H1 (cell line): ENCODE measurements around the gene HES1. TPM values are rescaled to one million over a fixed set of nuclear protein-coding genes. Genes with fewer than 3 reads are reported as not detected.

Experiments used
- KDM4A ChIP-seq: IDR thresholded peaks from one replicate; pipeline ENCODE4 v1.7.1; 2012; ENCODE audit warnings: low read depth, mild to moderate bottlenecking, moderate library complexity, low read length, inconsistent platforms; ENCODE audit not compliant: severe bottlenecking
- RXRA ChIP-seq: IDR thresholded peaks from 2 replicates; pipeline ENCODE4 v1.6.1; 2011; ENCODE audit warnings: low read depth, mild to moderate bottlenecking, low read length, moderate library complexity; ENCODE audit not compliant: insufficient read depth
- ZNF274 ChIP-seq: IDR thresholded peaks from 2 replicates; pipeline ENCODE4 v1.7.0; 2012; ENCODE audit warnings: low read length, borderline replicate concordance; ENCODE audit errors: extremely low read depth
- polyA plus RNA-seq, 7 experiments: library from polyadenylated mRNA; depleted of rRNA in 3 of 7; stranded (reverse) in 5 of 7; unstranded in 2 of 7; fragments of >200 nt in 5 of 7; fragments of 200-250 nt in 2 of 7; gene quantifications; 1 replicate in 5 of 7; 2 replicates in 1 of 7; 4 replicates in 1 of 7; pipeline versions ENCODE4 v1.2.1 to v1.2.3, GENCODE V29; 2011 to 2013; ENCODE audit warnings: missing spikeins in 2 of 7, mixed read lengths in 2 of 7
- total RNA-seq: library from RNA; stranded (reverse); fragmentation: NEBNext Ultra II Directional; extraction: Animal tissue kit (Norgen Biotek cat#: 25700); gene quantifications from 2 replicates; pipeline ENCODE4 v1.2.1, GENCODE V29; 2021
- TF ChIP-seq, protein P1 (sequence below): IDR thresholded peaks from 2 replicates; pipeline ENCODE4 v1.6.1; 2012; ENCODE audit warnings: inconsistent platforms

Gene HES1
- total and polyA plus RNA-seq, 2 of the 8 experiments (the other 6 are each of a cell fraction or from before 2014, with no cell fraction given), result 7.9 to 12.9 TPM

DNA sequence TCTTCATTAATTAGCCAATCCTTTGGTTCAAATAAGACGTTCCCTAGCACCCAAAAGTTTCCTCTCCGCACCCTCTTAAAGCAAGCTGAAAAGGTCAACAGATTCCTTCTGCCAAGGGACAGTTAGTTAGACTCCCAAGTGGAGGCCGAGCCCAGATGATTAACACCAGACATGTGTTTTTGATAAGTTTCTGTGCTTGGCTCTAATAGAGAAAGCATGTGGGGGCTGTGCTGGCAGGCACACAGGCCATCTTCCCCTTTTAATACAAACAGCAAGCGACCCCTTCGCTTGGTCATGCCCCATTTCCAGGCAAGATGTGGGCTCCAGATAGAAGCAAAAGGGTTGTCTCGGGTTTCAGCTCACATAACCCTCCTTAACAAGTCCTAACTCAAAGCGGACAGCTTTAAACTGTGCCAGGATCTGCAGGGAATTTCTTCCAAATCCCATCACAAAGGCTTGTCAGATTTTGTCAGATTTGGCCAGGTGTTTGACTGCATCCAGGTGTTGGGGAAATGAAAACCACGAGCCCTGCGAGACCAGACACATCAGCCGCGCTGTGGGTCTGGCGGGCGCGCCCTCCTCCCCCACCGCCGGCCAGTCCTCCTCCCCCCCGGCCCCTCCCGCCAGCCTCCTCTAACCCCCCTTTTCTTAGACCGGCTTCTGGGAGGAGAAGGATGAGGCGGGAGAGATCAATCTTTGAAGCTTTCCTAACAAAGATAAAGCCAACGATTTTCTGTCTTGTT lies 3.3 kb downstream of the HES1 start (continued):
- TF ChIP-seq ZNF274 (no peak), KDM4A (no peak), RXRA (no peak)
- TF ChIP-seq, protein P1, sequence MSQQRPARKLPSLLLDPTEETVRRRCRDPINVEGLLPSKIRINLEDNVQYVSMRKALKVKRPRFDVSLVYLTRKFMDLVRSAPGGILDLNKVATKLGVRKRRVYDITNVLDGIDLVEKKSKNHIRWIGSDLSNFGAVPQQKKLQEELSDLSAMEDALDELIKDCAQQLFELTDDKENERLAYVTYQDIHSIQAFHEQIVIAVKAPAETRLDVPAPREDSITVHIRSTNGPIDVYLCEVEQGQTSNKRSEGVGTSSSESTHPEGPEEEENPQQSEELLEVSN, result 0 out of 2 replicates have a peak, but pooled peaks have one; percentile 8
